Ovary (tissue), 3 donors: Measurements from ENCODE around the gene EXD3.

Source experiments
- CTCF ChIP-seq, 3 donors: fragments of 450-650 bp in 2 of 3; fragments of 200-600 bp in 1 of 3; IDR thresholded peaks; one replicate each; pipeline versions ENCODE4 v1.5.1 to v1.8.0; 2016 to 2022; ENCODE audit warnings: antibody characterized with exemption in 3 of 3, mild to moderate bottlenecking in 1 of 3
- EP300 ChIP-seq: sonication (generic); formaldehyde crosslinking; IDR thresholded peaks from one replicate; pipeline ENCODE4 v1.6.1; 2017; ENCODE audit warnings: antibody characterized with exemption
- POLR2A ChIP-seq: fragments of 450-650 bp; IDR thresholded peaks from one replicate; pipeline ENCODE4 v1.6.1; 2017; ENCODE audit warnings: antibody characterized with exemption, mild to moderate bottlenecking, moderate library complexity
- donor health status: DM: no; HTN: no; CAD: no.

- no peak for TF ChIP-seq CTCF (IDR thresholded peaks at IDR 0.05)
- no peak for TF ChIP-seq POLR2A
- no peak for TF ChIP-seq EP300
Measured at GRCh38 chr9:137317718-137318511, 105.0 kb downstream of the EXD3 start.
